IPS-18c (cell line): ENCODE results near the gene ADK.
"Not testable (repeated sequence)": the region's sequence is repeated elsewhere in the genome, so short reads cannot be mapped to it uniquely, and the experiment has no call there.

ENCODE experiments used
- H3K4me3 ChIP-seq: 2 replicates; pipeline ENCODE4 v1.7.0; 2013; ENCODE audit warnings: low read depth, mild to moderate bottlenecking, low read length, moderate library complexity; ENCODE audit not compliant: insufficient read depth
- H3K9me3 ChIP-seq: one replicate; pipeline ENCODE4 v1.6.1; 2013; ENCODE audit warnings: mild to moderate bottlenecking, low read length, moderate library complexity; ENCODE audit not compliant: control insufficient read depth, insufficient read depth

Gene ADK

GRCh38 chr10:74171625-74172024, 20.6 kb downstream of the ADK start:
- H3K9me3 ChIP-seq = no peaks in the 10 kb centered on the region
- no peak overlapping the region for H3K4me3 ChIP-seq

- H3K4me3 ChIP-seq = no peak overlapping the region
- H3K9me3 ChIP-seq = no peaks in the 10 kb centered on the region
These were observed 23.5 kb downstream of the ADK start for GRCh38 chr10:74174521-74174920.

- Histone ChIP-seq H3K9me3 (no peaks in the 10 kb centered on the region), H3K4me3 (peak overlapping the region; percentile 98)
These were observed 24.7 kb downstream of the ADK start for GRCh38 chr10:74175510-74176379.

GRCh38 chr10:74176380-74177139, 25.5 kb downstream of the ADK start:
- H3K4me3 ChIP-seq = peak overlapping the region; percentile 98
- no peaks in the 10 kb centered on the region for H3K9me3 ChIP-seq

- H3K9me3 ChIP-seq = no peaks in the 10 kb centered on the region
- H3K4me3 ChIP-seq = peak overlapping the region; percentile 98
These were observed 26.2 kb downstream of the ADK start for GRCh38 chr10:74177140-74177677.

GRCh38 chr10:74178042-74178791, 27.2 kb downstream of the ADK start:
- Histone ChIP-seq H3K4me3 (no peak overlapping the region), H3K9me3 (no peaks in the 10 kb centered on the region)

GRCh38 chr10:74179111-74179710, 28.2 kb downstream of the ADK start:
- H3K4me3 ChIP-seq = no peak overlapping the region
- no peaks in the 10 kb centered on the region for H3K9me3 ChIP-seq

GRCh38 chr10:74186678-74187077, 35.7 kb downstream of the ADK start:
- Histone ChIP-seq H3K4me3 (no peak overlapping the region), H3K9me3 (peaks cover 2% of the 10 kb centered on the region)

- H3K9me3 ChIP-seq = peaks cover 2% of the 10 kb centered on the region
- H3K4me3 ChIP-seq = no peak overlapping the region
These were observed 36.2 kb downstream of the ADK start for GRCh38 chr10:74187237-74187636.

- not testable (repeated sequence) for H3K9me3 ChIP-seq
These were observed 37.6 kb downstream of the ADK start for GRCh38 chr10:74188617-74189016.

GRCh38 chr10:74189999-74190421, 39.0 kb downstream of the ADK start:
- Histone ChIP-seq H3K4me3 (no peak overlapping the region), H3K9me3 (peaks cover 2% of the 10 kb centered on the region)

More at GRCh38 chr10:74188617-74189016, 37.6 kb downstream of the ADK start:
- not testable (repeated sequence) for H3K4me3 ChIP-seq

- Histone ChIP-seq H3K4me3 (no peak overlapping the region), H3K9me3 (peaks cover 2% of the 10 kb centered on the region)
These were observed 39.5 kb downstream of the ADK start for GRCh38 chr10:74190494-74190893.

GRCh38 chr10:74194545-74194944, 43.5 kb downstream of the ADK start:
- H3K9me3 ChIP-seq = no peaks in the 10 kb centered on the region
- no peak overlapping the region for H3K4me3 ChIP-seq

GRCh38 chr10:74194999-74195398, 44.0 kb downstream of the ADK start:
- no peaks in the 10 kb centered on the region for H3K9me3 ChIP-seq
- no peak overlapping the region for H3K4me3 ChIP-seq

- H3K9me3 ChIP-seq = no peaks in the 10 kb centered on the region
- H3K4me3 ChIP-seq = no peak overlapping the region
These were observed 48.3 kb downstream of the ADK start for GRCh38 chr10:74199315-74199714.

GRCh38 chr10:74202356-74202755, 51.3 kb downstream of the ADK start:
- no peak overlapping the region for H3K4me3 ChIP-seq
- no peaks in the 10 kb centered on the region for H3K9me3 ChIP-seq

GRCh38 chr10:74206746-74207145, 55.7 kb downstream of the ADK start:
- no peak overlapping the region; the same call in 1 of the 2 replicates for H3K4me3 ChIP-seq
- no peaks in the 10 kb centered on the region for H3K9me3 ChIP-seq
